ENCODE data around the gene ITPRIPL1. TPM values are rescaled to one million over a fixed set of nuclear protein-coding genes. Genes with fewer than 3 reads are reported as not detected.

ITPRIPL1 gene
- total RNA-seq, 3 donors from 2014 or later, result 0.43 to 1.4 (median 1.3) TPM

DNA sequence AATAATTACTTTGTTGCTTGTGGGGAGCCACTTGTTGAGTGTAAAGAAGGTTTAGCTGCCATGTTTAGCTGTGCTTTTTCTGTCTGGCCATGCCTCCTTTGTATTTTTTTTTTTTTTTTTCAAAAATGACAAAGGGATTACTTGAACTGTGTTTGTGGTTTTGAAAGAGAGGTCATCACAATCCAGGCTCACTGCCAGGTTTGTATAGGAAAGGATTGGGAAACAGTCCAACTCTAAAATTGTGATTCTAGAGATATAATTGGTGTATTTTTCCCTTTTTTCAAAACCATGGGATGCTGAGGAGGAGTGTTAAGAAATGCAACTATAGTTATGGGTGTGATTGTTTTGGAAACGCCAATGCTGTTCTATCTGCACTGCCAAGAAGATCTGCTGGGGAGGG lies 4.3 kb downstream of the ITPRIPL1 start:
- intact Hi-C loops (cut with DNase I, micrococcal nuclease), result no loop called here

DNA sequence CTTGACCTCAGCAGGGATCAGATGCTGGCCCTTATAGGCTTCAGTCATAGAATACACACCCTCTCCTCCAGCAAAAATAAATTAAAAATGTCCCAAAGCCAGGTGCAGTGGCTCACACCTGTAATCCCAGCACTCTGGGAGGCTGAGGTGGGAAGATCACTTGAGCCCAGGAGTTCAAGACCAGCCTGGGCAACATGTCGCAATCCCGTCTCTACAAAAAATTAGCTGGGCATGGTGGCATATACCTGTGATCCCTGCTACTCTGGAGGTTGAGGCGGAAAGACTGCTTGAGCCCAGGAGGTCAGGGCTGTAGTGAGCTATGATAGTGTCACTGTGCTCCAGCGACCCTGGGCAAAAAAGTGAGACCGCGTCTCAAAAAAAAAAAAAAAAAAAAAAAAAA lies 4.8 kb downstream of the ITPRIPL1 start:
- DNase-seq, result no peak
- Histone ChIP-seq H3K9me3 (no peaks in the 10 kb centered on the region), H3K36me3 (ENCODE audit: low read depth) (no peaks in the 10 kb centered on the region), H3K4me1 (ENCODE audit: low read depth) (peaks cover 11% of the 10 kb centered on the region), H3K4me3 (no peak overlapping the region)
- TF ChIP-seq CTCF (IDR thresholded peaks at IDR 0.05), result no peak
- ATAC-seq, result no peak
- intact Hi-C loops (cut with DNase I, micrococcal nuclease), result no loop called here

More for the DNA sequence above, 4.3 kb downstream of the ITPRIPL1 start:
- Histone ChIP-seq H3K4me3 (no peak overlapping the region), H3K36me3 (ENCODE audit: low read depth) (no peaks in the 10 kb centered on the region), H3K9me3 (no peaks in the 10 kb centered on the region), H3K4me1 (ENCODE audit: low read depth) (peaks cover 8% of the 10 kb centered on the region)
- no peak for TF ChIP-seq CTCF (IDR thresholded peaks at IDR 0.05)
- DNase-seq, result no peak
- ATAC-seq, result no peak

- no peak for TF ChIP-seq CTCF (IDR thresholded peaks at IDR 0.05)
- intact Hi-C loops (cut with DNase I, micrococcal nuclease), result no loop called here
- ATAC-seq, result no peak
- no peaks in the 10 kb centered on the region for H3K9me3 ChIP-seq
- no peak for DNase-seq
- peaks cover 12% of the 10 kb centered on the region for H3K4me1 ChIP-seq (ENCODE audit: low read depth)
- H3K36me3 ChIP-seq (ENCODE audit: low read depth), result no peaks in the 10 kb centered on the region
- H3K4me3 ChIP-seq, result no peak overlapping the region
Measured at GRCh38 chr2:96330407-96330806, 5.3 kb downstream of the ITPRIPL1 start.

DNA sequence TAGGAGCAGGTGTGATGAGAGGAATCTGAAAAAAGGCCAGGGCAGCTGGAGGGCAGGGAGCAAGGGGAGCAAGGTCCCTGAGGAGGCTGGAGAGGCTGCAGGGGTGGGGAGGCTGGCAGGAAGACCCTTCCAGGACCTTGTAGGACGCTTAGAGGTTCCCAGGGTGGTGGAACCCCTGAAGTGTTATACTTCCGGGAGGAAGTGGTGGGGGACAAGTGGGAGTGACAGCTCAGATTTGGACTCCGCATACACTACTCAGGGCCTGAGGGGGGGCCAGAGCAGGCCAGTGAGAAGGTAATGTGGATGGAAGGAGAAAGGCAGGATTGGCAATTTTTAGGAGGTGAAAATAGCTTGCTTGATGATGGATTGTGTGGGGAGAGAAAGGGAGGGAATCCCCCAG lies 8.6 kb downstream of the ITPRIPL1 start:
- no peak for TF ChIP-seq CTCF (IDR thresholded peaks at IDR 0.05)
- ATAC-seq (no peak), DNase-seq (no peak)
- intact Hi-C loops (cut with DNase I, micrococcal nuclease), result no loop called here
- H3K9me3 ChIP-seq, result no peaks in the 10 kb centered on the region
- H3K4me1 ChIP-seq (ENCODE audit: low read depth), result peaks cover 5% of the 10 kb centered on the region
- H3K4me3 ChIP-seq, result no peak overlapping the region
- H3K36me3 ChIP-seq (ENCODE audit: low read depth), result no peaks in the 10 kb centered on the region

DNA sequence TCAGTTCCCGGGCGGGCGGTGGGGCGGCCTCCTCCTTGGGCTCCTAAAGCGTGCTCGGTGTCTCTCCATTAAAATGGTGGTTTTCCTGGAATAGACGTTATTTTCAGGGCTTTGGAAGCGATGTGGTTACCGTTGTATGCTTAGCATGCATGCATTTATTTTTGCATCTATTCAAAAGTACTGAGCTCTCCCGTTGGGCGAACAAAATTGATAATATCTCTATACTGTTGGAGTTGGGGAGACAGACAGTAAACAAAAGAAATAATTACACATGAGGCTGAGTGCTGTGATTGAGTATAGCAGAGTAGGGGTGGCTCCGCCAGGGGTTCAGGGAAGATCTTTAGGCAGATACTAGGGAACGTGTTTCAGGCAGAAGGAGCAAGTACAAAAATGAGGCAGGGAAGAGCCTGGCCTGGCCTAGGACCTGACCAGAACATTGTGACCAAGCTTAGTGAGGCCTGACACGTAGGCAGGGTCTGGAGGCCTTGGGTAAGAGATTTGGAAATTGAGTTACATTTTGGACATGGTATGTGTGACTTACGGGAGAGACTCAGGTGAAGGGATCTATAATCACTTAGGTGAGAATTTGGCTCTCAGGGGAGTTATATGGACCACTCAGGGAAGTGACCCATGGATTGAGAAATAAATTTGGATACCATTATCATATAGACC lies 11.1 kb downstream of the ITPRIPL1 start:
- Histone ChIP-seq H3K4me3 (no peak overlapping the region), H3K9me3 (no peaks in the 10 kb centered on the region), H3K4me1 (ENCODE audit: low read depth) (peaks cover 5% of the 10 kb centered on the region), H3K36me3 (ENCODE audit: low read depth) (no peaks in the 10 kb centered on the region)
- no peak for ATAC-seq
- TF ChIP-seq CTCF (IDR thresholded peaks at IDR 0.05), result no peak
- no peak for DNase-seq
- intact Hi-C loops (cut with DNase I, micrococcal nuclease), result no loop called here

- DNase-seq, result no peak
- no peak for ATAC-seq
- Histone ChIP-seq H3K36me3 (ENCODE audit: low read depth) (no peaks in the 10 kb centered on the region), H3K4me1 (ENCODE audit: low read depth) (peaks cover 5% of the 10 kb centered on the region), H3K4me3 (no peak overlapping the region), H3K9me3 (no peaks in the 10 kb centered on the region)
- intact Hi-C loops (cut with DNase I, micrococcal nuclease), result no loop called here
- no peak for TF ChIP-seq CTCF (IDR thresholded peaks at IDR 0.05)
Measured at GRCh38 chr2:96336873-96337272, 11.8 kb downstream of the ITPRIPL1 start.

Measured in mucosa of descending colon (tissue), 3 donors.